ENCODE data around the gene MIPOL1. TPM values are rescaled to one million over a fixed set of nuclear protein-coding genes. Genes with fewer than 3 reads are reported as not detected.

Gene MIPOL1
- total RNA-seq, 1 donor from 2014 or later: 11.1 TPM

DNA sequence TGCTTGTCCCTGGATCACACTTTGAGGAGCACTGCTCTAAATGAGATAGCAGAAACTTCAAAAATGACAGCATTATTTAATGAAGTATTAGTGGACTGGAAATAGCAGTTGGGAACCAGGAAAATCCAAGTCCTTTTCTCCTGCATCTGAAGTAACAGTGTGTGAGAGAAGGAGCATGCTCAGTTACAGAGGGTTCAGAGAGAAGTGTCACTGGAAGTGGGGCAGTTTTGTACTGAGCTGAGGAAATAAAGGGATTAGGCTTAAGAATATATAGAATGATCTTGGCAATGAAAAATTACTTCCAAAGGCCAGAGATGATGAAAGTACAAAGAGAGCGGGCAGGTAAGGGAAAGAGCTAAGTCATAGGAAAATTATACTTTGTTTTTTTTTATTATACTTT lies 130.9 kb downstream of the MIPOL1 start:
- TF ChIP-seq, protein P1, sequence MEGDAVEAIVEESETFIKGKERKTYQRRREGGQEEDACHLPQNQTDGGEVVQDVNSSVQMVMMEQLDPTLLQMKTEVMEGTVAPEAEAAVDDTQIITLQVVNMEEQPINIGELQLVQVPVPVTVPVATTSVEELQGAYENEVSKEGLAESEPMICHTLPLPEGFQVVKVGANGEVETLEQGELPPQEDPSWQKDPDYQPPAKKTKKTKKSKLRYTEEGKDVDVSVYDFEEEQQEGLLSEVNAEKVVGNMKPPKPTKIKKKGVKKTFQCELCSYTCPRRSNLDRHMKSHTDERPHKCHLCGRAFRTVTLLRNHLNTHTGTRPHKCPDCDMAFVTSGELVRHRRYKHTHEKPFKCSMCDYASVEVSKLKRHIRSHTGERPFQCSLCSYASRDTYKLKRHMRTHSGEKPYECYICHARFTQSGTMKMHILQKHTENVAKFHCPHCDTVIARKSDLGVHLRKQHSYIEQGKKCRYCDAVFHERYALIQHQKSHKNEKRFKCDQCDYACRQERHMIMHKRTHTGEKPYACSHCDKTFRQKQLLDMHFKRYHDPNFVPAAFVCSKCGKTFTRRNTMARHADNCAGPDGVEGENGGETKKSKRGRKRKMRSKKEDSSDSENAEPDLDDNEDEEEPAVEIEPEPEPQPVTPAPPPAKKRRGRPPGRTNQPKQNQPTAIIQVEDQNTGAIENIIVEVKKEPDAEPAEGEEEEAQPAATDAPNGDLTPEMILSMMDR (IDR thresholded peaks at IDR 0.05; ENCODE audit: insufficient read depth, low read length, severe bottlenecking): no peak
- no peaks in the 10 kb centered on the region for H3K27me3 ChIP-seq (ENCODE audit: control insufficient read depth, insufficient read depth, low read length)
- DNase-seq (ENCODE audit: low read depth) (no peak), FAIRE-seq (no peak)
- H3K36me3 ChIP-seq (ENCODE audit: control insufficient read depth, insufficient read depth, low read length): no peaks in the 10 kb centered on the region
- H3K4me3 ChIP-seq (ENCODE audit: low read depth, low read length): no peak overlapping the region

DNA sequence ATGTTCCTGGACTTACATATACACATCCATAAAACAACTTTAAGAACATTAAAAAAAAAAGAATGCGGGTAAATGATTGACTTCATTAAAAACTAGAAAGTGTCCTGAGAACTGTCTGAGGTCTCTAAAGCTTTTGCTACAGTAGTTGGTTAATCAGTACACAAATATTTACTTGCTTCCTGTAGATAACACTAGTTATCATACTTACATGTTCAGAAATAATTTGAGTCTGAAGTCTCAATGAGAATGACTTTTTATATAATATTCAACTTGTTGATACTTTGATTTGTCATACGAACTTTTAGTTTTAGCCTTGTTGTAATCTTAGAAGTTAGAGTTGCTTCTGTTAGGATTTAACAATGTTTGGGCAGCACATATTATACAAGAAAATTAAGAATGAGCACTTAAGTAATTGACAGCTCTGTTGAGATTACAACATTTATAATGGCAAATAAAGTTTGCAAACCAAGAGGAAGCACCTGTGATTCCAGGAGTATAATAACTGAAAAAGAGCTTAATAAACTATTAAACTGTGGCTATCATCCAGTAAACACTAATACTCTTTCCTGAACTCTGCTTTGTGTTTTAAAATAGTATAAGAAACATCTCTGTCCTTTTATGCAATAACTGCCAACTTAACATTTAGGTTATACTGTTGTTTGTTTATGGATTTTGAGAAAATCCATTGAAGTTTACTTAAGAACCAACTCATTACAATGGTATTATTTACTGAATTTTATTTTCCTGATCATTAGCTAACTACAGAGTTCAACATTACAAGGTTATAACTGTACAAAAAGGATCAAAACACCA lies 131.7 kb downstream of the MIPOL1 start:
- DNase-seq (ENCODE audit: low read depth) (no peak), FAIRE-seq (no peak)
- H3K36me3 ChIP-seq (ENCODE audit: control insufficient read depth, insufficient read depth, low read length): no peaks in the 10 kb centered on the region
- no peak overlapping the region for H3K4me3 ChIP-seq (ENCODE audit: low read depth, low read length)
- TF ChIP-seq, protein P1 (IDR thresholded peaks at IDR 0.05; ENCODE audit: insufficient read depth, low read length, severe bottlenecking): no peak
- H3K27me3 ChIP-seq (ENCODE audit: control insufficient read depth, insufficient read depth, low read length): no peaks in the 10 kb centered on the region

DNA sequence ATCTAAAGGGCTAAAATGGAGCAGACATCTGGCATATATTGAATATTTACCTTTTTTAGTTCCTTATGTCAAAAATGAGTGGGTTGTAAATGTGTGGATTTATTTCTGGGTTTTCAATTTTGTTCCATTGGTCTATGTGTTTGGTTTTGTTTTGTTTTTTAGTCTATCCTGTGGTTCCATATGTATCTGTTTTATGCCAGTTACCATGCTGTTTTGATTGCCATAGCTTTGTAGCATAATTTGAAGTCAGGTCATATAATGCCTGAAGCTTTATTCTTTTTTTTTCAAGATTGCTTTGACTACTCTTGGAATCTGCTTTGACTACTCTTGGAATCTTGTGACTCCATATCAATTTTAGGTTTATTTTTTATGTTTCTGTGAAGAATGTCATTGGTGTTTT lies 133.2 kb downstream of the MIPOL1 start:
- TF ChIP-seq, protein P1 (IDR thresholded peaks at IDR 0.05; ENCODE audit: insufficient read depth, low read length, severe bottlenecking): no peak
- H3K4me3 ChIP-seq (ENCODE audit: low read depth, low read length): no peak overlapping the region
- H3K27me3 ChIP-seq (ENCODE audit: control insufficient read depth, insufficient read depth, low read length): no peaks in the 10 kb centered on the region
- no peak for DNase-seq (ENCODE audit: low read depth)
- H3K36me3 ChIP-seq (ENCODE audit: control insufficient read depth, insufficient read depth, low read length): no peaks in the 10 kb centered on the region
- no peak for FAIRE-seq

DNA sequence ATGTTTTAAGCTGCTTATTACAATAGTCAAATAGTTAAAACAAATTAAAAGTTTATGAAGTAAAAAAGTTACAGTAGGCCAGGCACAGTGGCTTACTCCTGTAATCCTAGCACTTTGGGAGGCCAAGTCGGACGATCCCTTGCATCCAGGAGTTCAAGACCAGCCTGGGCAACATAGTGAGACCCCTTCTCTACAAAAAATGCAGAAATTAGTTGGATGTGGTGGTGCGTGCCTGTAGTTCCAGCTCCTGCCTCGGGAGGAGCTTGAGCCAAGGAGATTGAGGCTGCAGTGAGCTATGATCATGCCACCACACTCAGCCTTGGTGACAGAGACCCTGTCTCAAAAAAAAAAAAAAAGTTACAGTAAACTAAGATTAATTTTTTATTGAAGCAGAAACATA lies 142.6 kb downstream of the MIPOL1 start:
- H3K4me3 ChIP-seq (ENCODE audit: low read depth, low read length): no peak overlapping the region
- TF ChIP-seq, protein P1 (IDR thresholded peaks at IDR 0.05; ENCODE audit: insufficient read depth, low read length, severe bottlenecking): peak; percentile 10
- H3K27me3 ChIP-seq (ENCODE audit: control insufficient read depth, insufficient read depth, low read length): no peaks in the 10 kb centered on the region
- H3K36me3 ChIP-seq (ENCODE audit: control insufficient read depth, insufficient read depth, low read length): no peaks in the 10 kb centered on the region
- FAIRE-seq (no peak), DNase-seq (ENCODE audit: low read depth) (no peak)

DNA sequence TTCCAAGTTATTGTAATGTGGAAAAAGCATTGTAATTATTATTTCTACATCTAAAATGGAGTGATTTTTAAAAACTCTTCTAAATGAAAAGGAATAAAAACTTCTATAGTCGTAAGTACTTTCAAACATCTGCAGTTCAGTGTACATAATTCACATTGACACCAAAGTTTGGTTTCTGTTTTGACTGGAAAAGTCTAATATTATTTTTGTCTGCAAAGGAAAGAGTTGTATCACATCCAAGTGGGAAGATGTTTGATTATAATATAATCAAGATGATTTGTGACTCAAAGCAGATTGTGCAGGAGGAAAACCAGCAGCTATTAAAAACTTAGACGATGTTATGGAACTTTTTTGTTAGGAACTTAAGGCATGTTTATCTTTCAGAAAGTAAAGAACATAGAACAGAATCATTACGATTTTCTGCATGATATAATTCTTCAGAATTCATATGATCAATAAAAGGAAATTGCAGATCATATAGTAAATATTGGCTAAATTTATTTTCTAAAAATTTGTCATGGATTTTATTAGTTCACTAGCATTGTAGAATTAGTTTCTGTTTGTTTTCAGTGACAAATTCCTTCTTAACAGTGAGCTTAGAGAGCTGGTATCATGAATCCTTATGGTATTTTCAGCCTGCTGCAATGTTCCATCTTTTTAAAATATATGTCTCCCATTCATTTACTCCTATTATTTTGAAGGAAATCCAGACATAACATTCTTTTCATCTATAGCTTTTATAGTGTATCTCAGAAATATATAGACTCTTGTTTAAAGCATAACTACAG lies 145.8 kb downstream of the MIPOL1 start:
- TF ChIP-seq, protein P1 (IDR thresholded peaks at IDR 0.05; ENCODE audit: insufficient read depth, low read length, severe bottlenecking): no peak
- H3K4me3 ChIP-seq (ENCODE audit: low read depth, low read length): no peak overlapping the region
- DNase-seq (ENCODE audit: low read depth) (no peak), FAIRE-seq (no peak)
- no peaks in the 10 kb centered on the region for H3K27me3 ChIP-seq (ENCODE audit: control insufficient read depth, insufficient read depth, low read length)
- H3K36me3 ChIP-seq (ENCODE audit: control insufficient read depth, insufficient read depth, low read length): no peaks in the 10 kb centered on the region
